Spleen (tissue), 11 donors: ENCODE measurements around the gene MOSPD3. TPM values are rescaled to one million over a fixed set of nuclear protein-coding genes. Genes with fewer than 3 reads are reported as not detected.
A peak's percentile ranks its signal among the peaks of the same experiment; 100 is the strongest.

Experiments
- DNase-seq: peaks from one replicate; pipeline ENCODE4 v3.0.0-alpha.2; 2020
- H3K27ac ChIP-seq, 8 donors: fragments of 200-600 bp; sonication (generic) in 7 of 8; 1 replicate in 4 of 8; 2 replicates in 4 of 8; pipeline versions ENCODE4 v1.5.0 to v1.8.0; 2016 to 2021; ENCODE audit warnings: inconsistent platforms in 4 of 8, mild to moderate bottlenecking in 4 of 8, moderate library complexity in 1 of 8
- H3K27me3 ChIP-seq, 7 donors: fragments of 200-600 bp; sonication (generic) in 6 of 7; replicated peaks in 1 of 7; 1 replicate in 4 of 7; 2 replicates in 3 of 7; pipeline versions ENCODE4 v1.5.0 to v1.8.0; 2016 to 2021; ENCODE audit warnings: inconsistent platforms in 3 of 7, mild to moderate bottlenecking in 1 of 7
- H3K36me3 ChIP-seq, 6 donors: fragments of 200-600 bp; sonication (generic) in 5 of 6; 1 replicate in 4 of 6; 2 replicates in 2 of 6; pipeline versions ENCODE4 v1.5.0 to v1.8.0; 2016 to 2021; ENCODE audit warnings: inconsistent platforms in 2 of 6
- H3K4me1 ChIP-seq, 6 donors: fragments of 200-600 bp; sonication (generic) in 5 of 6; 1 replicate in 3 of 6; 2 replicates in 3 of 6; pipeline versions ENCODE4 v1.5.0 to v1.8.0; 2016 to 2021; ENCODE audit warnings: inconsistent platforms in 3 of 6
- H3K4me3 ChIP-seq, 8 donors: fragments of 200-600 bp; sonication (generic) in 7 of 8; 1 replicate in 4 of 8; 2 replicates in 4 of 8; pipeline versions ENCODE4 v1.5.0 to v1.8.0; 2016 to 2021; ENCODE audit warnings: inconsistent platforms in 4 of 8, mild to moderate bottlenecking in 4 of 8, moderate library complexity in 2 of 8
- H3K9me3 ChIP-seq, 8 donors: fragments of 200-600 bp; sonication (generic) in 7 of 8; 1 replicate in 4 of 8; 2 replicates in 4 of 8; pipeline versions ENCODE4 v1.5.0 to v1.8.0; 2016 to 2021; ENCODE audit warnings: inconsistent platforms in 4 of 8
- POLR2A ChIP-seq, 3 donors: fragments of 450-650 bp; IDR thresholded peaks; one replicate each; pipeline ENCODE4 v1.5.1; 2017; ENCODE audit warnings: antibody characterized with exemption in 3 of 3, mild to moderate bottlenecking in 1 of 3
- POLR2AphosphoS5 ChIP-seq, 3 donors: sonication (generic); formaldehyde crosslinking; IDR thresholded peaks; one replicate each; pipeline ENCODE4 v1.5.1; 2017; ENCODE audit warnings: antibody characterized with exemption in 3 of 3
- WGBS, 5 donors: extraction: QIAGEN DNeasy Blood & Tissue Kit in 3 of 5; methylation state at CpG; one replicate each; pipeline versions ENCODE4 v1.1.5 to v1.1.7; 2013 to 2018; 5-methylcytosine and 5-hydroxymethylcytosine counted together
- intact Hi-C: fragments of 100-400 bp; cut with DNase I; formaldehyde crosslinking; loops from one replicate; pipeline ENCODE4 v1.15.0; 2023; ENCODE audit warnings: low total_unique reads
- polyA plus RNA-seq, 3 donors: library from polyadenylated mRNA; stranded (reverse); fragments of 200-250 nt; gene quantifications; one replicate each; pipeline ENCODE4 v1.2.1, GENCODE V29; 2013
- total RNA-seq, 7 donors: library from RNA; depleted of rRNA in 3 of 7; stranded (reverse); fragments of >200 nt in 3 of 7; fragmentation: NEBNext Ultra II Directional in 4 of 7; extraction: Animal tissue kit (Norgen Biotek cat#: 25700) in 4 of 7; gene quantifications; one replicate each; pipeline versions ENCODE4 v1.1.0 to v1.2.1, GENCODE V29; 2016 to 2021
- TF ChIP-seq, protein P1 (sequence below), 11 experiments: fragments of 200-600 bp in 7 of 11; fragments of 450-650 bp in 4 of 11; sonication (generic) in 4 of 11; IDR thresholded peaks in 8 of 11; conservative IDR thresholded peaks in 3 of 11; 1 replicate in 7 of 11; 2 replicates in 4 of 11; pipeline versions ENCODE4 v1.4.0 to v1.8.0; 2016 to 2021; ENCODE audit warnings: antibody characterized with exemption in 11 of 11, inconsistent platforms in 4 of 11, mild to moderate bottlenecking in 1 of 11
- donor health status: healthy with polysubstance abuse.
- donor health status: DM: no; HTN: no; CAD: no; lungs with moderate emphysema.
- donor health status: DM: no; HTN: no; CAD: no.
- donor health status: Bipolar disorder and iron deficiency.
- donor health status: healthy.
- donor health status: DM: no; HTN: no; CAD: no.
- donor health status: DM: yes; HTN: yes; CAD: no.

The MOSPD3 gene
- total and polyA plus RNA-seq, 10 donors, result 11.2 to 20.4 (median 15.1) TPM

GRCh38 chr7:100572281-100572948 is 39.9 kb upstream of the MOSPD3 start:
- intact Hi-C loops, result no loop called here
- peak; percentile 74 for DNase-seq
- Histone ChIP-seq H3K9me3 (no peaks in the 10 kb centered on the region), H3K27me3 (peaks cover 0 to 17% (median 0%) of the 10 kb centered on the region in 7 donors), H3K4me3 (no peak overlapping the region), H3K36me3 (peaks cover 0 to 59% (median 51%) of the 10 kb centered on the region in 6 donors), H3K27ac (no peak overlapping the region), H3K4me1 (peaks cover 18 to 59% (median 40%) of the 10 kb centered on the region in 6 donors)
- TF ChIP-seq POLR2A (IDR thresholded peaks at IDR 0.05), result no peak
- peak in 2 of 3 donors; percentile 19 to 49 for TF ChIP-seq POLR2AphosphoS5 (IDR thresholded peaks at IDR 0.05)
- 84 to 95% (median 89%) methylated on average over 11 to 20 of the region's 20 CpGs for WGBS, 5 donors

GRCh38 chr7:100572949-100573675 is 39.2 kb upstream of the MOSPD3 start:
- intact Hi-C loops, result no loop called here
- H3K27ac ChIP-seq, result no peak overlapping the region
- H3K9me3 ChIP-seq, result no peaks in the 10 kb centered on the region
- peak; percentile 74 for DNase-seq
- TF ChIP-seq POLR2A (IDR thresholded peaks at IDR 0.05) (no peak), POLR2AphosphoS5 (IDR thresholded peaks at IDR 0.05) (peak in 2 of 3 donors; percentile 2 to 49)
- TF ChIP-seq, protein P1, sequence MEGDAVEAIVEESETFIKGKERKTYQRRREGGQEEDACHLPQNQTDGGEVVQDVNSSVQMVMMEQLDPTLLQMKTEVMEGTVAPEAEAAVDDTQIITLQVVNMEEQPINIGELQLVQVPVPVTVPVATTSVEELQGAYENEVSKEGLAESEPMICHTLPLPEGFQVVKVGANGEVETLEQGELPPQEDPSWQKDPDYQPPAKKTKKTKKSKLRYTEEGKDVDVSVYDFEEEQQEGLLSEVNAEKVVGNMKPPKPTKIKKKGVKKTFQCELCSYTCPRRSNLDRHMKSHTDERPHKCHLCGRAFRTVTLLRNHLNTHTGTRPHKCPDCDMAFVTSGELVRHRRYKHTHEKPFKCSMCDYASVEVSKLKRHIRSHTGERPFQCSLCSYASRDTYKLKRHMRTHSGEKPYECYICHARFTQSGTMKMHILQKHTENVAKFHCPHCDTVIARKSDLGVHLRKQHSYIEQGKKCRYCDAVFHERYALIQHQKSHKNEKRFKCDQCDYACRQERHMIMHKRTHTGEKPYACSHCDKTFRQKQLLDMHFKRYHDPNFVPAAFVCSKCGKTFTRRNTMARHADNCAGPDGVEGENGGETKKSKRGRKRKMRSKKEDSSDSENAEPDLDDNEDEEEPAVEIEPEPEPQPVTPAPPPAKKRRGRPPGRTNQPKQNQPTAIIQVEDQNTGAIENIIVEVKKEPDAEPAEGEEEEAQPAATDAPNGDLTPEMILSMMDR (IDR thresholded peaks at IDR 0.05 in 8 of 11, conservative IDR thresholded peaks at IDR 0.05 in 3 of 11), result no peak
- H3K4me3 ChIP-seq, result no peak overlapping the region
- H3K27me3 ChIP-seq, result peaks cover 0 to 17% (median 0%) of the 10 kb centered on the region in 7 donors
- H3K36me3 ChIP-seq, result peaks cover 5 to 66% (median 58%) of the 10 kb centered on the region in 6 donors
- H3K4me1 ChIP-seq, result peaks cover 11 to 52% (median 33%) of the 10 kb centered on the region in 6 donors
- 93 to 95% (median 94%) methylated on average over 9 to 30 of the region's 30 CpGs for WGBS, 5 donors

- no peak within 1 kb of the TSS for H3K4me3 ChIP-seq
- H3K9me3 ChIP-seq, result no peaks in the 10 kb centered on the region
- DNase-seq, result peak; percentile 76
- H3K27ac ChIP-seq, result no peak within 1 kb of the TSS
- TF ChIP-seq, protein P1 (IDR thresholded peaks at IDR 0.05 in 8 of 11, conservative IDR thresholded peaks at IDR 0.05 in 3 of 11), result no peak
- TF ChIP-seq POLR2AphosphoS5 (IDR thresholded peaks at IDR 0.05), result peak; percentile 26 to 78 (median 43)
- no peak for TF ChIP-seq POLR2A (IDR thresholded peaks at IDR 0.05)
- intact Hi-C loops, result no loop called here
- H3K36me3 ChIP-seq, result peaks cover 5 to 73% (median 65%) of the 10 kb centered on the region in 6 donors
- H3K27me3 ChIP-seq, result peaks cover 0 to 17% (median 0%) of the 10 kb centered on the region in 7 donors
- WGBS, 5 donors, result 93 to 94% (median 94%) methylated on average over 60 to 70 of the region's 70 CpGs
- H3K4me1 ChIP-seq, result peaks cover 8 to 45% (median 26%) of the 10 kb centered on the region in 6 donors
These were observed 38.5 kb upstream of the MOSPD3 start, which contains the start of gene SAP25 for GRCh38 chr7:100573691-100574361. Gene SAP25, minus strand, starts transcription at chr7:100573900. Its CDS starts 158 bp downstream, at chr7:100573742.

DNA sequence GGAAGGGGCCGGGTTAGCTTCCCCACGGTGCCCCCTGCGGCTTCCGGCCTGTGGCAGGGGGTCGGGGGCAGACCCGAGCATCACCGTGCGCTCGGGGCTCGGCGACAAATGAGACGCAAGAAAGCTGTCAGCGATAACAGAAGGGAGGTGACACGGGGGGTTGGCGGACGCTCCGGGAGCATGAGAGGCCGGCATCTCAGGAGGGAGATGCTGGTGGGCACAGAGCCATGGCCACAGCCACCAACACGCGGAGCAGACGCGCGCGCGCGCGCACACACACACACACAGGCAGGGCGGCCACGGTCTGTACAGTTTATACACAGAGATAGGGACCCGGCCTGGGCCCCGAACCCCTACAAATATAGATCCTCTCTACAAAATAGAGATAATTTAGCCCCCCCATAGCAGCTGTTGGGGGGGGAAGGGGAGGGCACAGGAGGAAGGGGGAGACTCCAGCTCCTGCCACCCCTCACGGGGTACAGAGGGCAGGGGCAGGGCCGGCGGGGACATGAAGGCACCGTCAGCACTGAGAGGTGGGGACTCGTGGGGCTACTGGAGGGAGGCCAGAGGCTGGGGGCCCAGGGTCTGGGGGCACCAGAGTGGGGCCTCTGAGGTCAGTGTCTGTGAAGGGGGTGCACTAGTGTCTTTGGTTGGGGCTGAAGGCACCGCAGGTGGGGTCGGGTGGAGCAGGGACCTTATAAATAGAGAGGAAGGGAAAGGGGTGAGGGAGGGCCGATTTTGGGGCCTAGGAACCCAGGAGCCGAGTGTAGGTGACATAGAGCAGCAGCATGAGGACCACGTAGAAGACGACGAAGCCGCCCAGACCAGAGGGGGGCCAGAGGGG is 37.8 kb upstream of the MOSPD3 start:
- TF ChIP-seq, protein P1 (IDR thresholded peaks at IDR 0.05 in 8 of 11, conservative IDR thresholded peaks at IDR 0.05 in 3 of 11), result no peak
- TF ChIP-seq POLR2A (IDR thresholded peaks at IDR 0.05), result no peak
- TF ChIP-seq POLR2AphosphoS5 (IDR thresholded peaks at IDR 0.05), result peak in 2 of 3 donors; percentile 30 to 60
- peaks cover 8 to 37% (median 18%) of the 10 kb centered on the region in 6 donors for H3K4me1 ChIP-seq
- peaks cover 5 to 80% (median 72%) of the 10 kb centered on the region in 6 donors for H3K36me3 ChIP-seq
- 90 to 94% (median 91%) methylated on average over 43 to 44 of the region's 44 CpGs for WGBS, 5 donors
- peaks cover 0 to 15% (median 0%) of the 10 kb centered on the region in 7 donors for H3K27me3 ChIP-seq
- H3K4me3 ChIP-seq, result no peak overlapping the region
- no peak overlapping the region for H3K27ac ChIP-seq
- H3K9me3 ChIP-seq, result no peaks in the 10 kb centered on the region
- DNase-seq, result no peak
- intact Hi-C loops, result no loop called here
